GM18517 (cell line): ENCODE data around the gene ACSBG1.

Source experiments
- ATAC-seq: cut with Tn5 transposase; IDR thresholded peaks from one replicate; pipeline ENCODE4 v1.9.1; 2021; ENCODE audit warnings: mild to moderate bottlenecking, moderate library complexity; ENCODE audit not compliant: unreplicated experiment

The ACSBG1 gene

GRCh38 chr15:78223396-78224022 lies 10.9 kb downstream of the ACSBG1 start:
- no peak for ATAC-seq

- ATAC-seq = no peak
Measured at GRCh38 chr15:78222745-78223395, 11.5 kb downstream of the ACSBG1 start.

- ATAC-seq = no peak
Measured at GRCh38 chr15:78220713-78221112, 13.7 kb downstream of the ACSBG1 start.

- ATAC-seq = no peak
Measured at GRCh38 chr15:78216276-78217104, 17.9 kb downstream of the ACSBG1 start.

GRCh38 chr15:78213956-78214355 lies 20.4 kb downstream of the ACSBG1 start:
- ATAC-seq = no peak

- no peak for ATAC-seq
Measured at GRCh38 chr15:78213425-78213750, 21.0 kb downstream of the ACSBG1 start.

GRCh38 chr15:78212546-78213424 lies 21.6 kb downstream of the ACSBG1 start:
- ATAC-seq = no peak

- ATAC-seq = no peak
Measured at GRCh38 chr15:78212008-78212407, 22.4 kb downstream of the ACSBG1 start.

GRCh38 chr15:78211189-78211921 lies 23.0 kb downstream of the ACSBG1 start:
- no peak for ATAC-seq

GRCh38 chr15:78210349-78210717 lies 24.0 kb downstream of the ACSBG1 start:
- ATAC-seq = no peak

GRCh38 chr15:78209646-78210348 lies 24.6 kb downstream of the ACSBG1 start:
- no peak for ATAC-seq

GRCh38 chr15:78208887-78209645 lies 25.3 kb downstream of the ACSBG1 start:
- no peak for ATAC-seq

- no peak for ATAC-seq
Measured at GRCh38 chr15:78208341-78208844, 26.0 kb downstream of the ACSBG1 start.

GRCh38 chr15:78207641-78208340 lies 26.6 kb downstream of the ACSBG1 start:
- ATAC-seq = no peak

- ATAC-seq = no peak
Measured at GRCh38 chr15:78207110-78207458, 27.3 kb downstream of the ACSBG1 start.

GRCh38 chr15:78206326-78207109 lies 27.8 kb downstream of the ACSBG1 start:
- ATAC-seq = no peak

GRCh38 chr15:78205856-78206255 lies 28.5 kb downstream of the ACSBG1 start:
- ATAC-seq = no peak

GRCh38 chr15:78205337-78205736 lies 29.0 kb downstream of the ACSBG1 start:
- ATAC-seq = no peak
